Pancreas (tissue), 10 donors: ENCODE data around the gene IGF2. TPM values are rescaled to one million over a fixed set of nuclear protein-coding genes. Genes with fewer than 3 reads are reported as not detected.

Experiments used
- ATAC-seq, 4 donors: fragments of 200-7000 bp; cut with Tn5 transposase; one replicate each; pipeline versions ENCODE4 v1.8.0 to v1.9.1; 2020; ENCODE audit warnings: mild to moderate bottlenecking in 4 of 4, moderate library complexity in 4 of 4
- DNase-seq, 6 donors: peaks; one replicate each; pipeline ENCODE4 v3.0.0-alpha.2; 2020
- FAIRE-seq: peaks from 2 replicates; lab custom pipeline; 2012; peaks lifted over from hg19 to GRCh38; lab: Jason Lieb, UNC
- H3K27ac ChIP-seq, 4 donors: fragments of 200-600 bp; sonication (generic); 1 replicate in 3 of 4; 2 replicates in 1 of 4; pipeline versions ENCODE4 v1.5.0 to v1.8.0; 2020
- H3K27me3 ChIP-seq, 4 donors: fragments of 200-600 bp; one replicate each; pipeline ENCODE4 v1.8.0; 2021
- H3K36me3 ChIP-seq, 3 donors: fragments of 200-600 bp; sonication (generic) in 1 of 3; one replicate each; pipeline versions ENCODE4 v1.5.0 to v1.8.0; 2020 to 2021
- H3K4me1 ChIP-seq, 3 donors: fragments of 200-600 bp; one replicate each; pipeline ENCODE4 v1.8.0; 2021
- H3K4me3 ChIP-seq, 4 donors: fragments of 200-600 bp; sonication (generic) in 2 of 4; one replicate each; pipeline versions ENCODE4 v1.5.0 to v1.8.0; 2020 to 2021
- H3K9me3 ChIP-seq, 4 donors: fragments of 200-600 bp; one replicate each; pipeline ENCODE4 v1.8.0; 2021
- CTCF ChIP-seq, 4 donors: fragments of 200-600 bp; sonication (generic) in 3 of 4; IDR thresholded peaks; one replicate each; pipeline versions ENCODE4 v1.5.0 to v1.8.0; 2021; ENCODE audit warnings: antibody characterized with exemption in 4 of 4
- WGBS, 2 donors: extraction: QIAGEN DNeasy Blood & Tissue Kit; methylation state at CpG; one replicate each; pipeline ENCODE4 v1.1.7; 2013; 5-methylcytosine and 5-hydroxymethylcytosine counted together
- intact Hi-C, 3 donors: fragments of 100-400 bp; cut with DNase I; formaldehyde crosslinking; loops; one replicate each; pipeline versions ENCODE4 v1.11.1 to v1.14.2; 2022
- polyA plus RNA-seq, 2 donors: library from polyadenylated mRNA; stranded (reverse); fragments of 200-250 nt; gene quantifications; one replicate each; pipeline ENCODE4 v1.2.3, GENCODE V29; 2013
- total RNA-seq, 6 donors: library from RNA; stranded (reverse); fragmentation: NEBNext Ultra II Directional in 4 of 6; extraction: Animal tissue kit (Norgen Biotek cat#: 25700) in 4 of 6; gene quantifications; one replicate each; pipeline versions ENCODE4 v1.2.1 to v1.2.4, GENCODE V29; 2021 to 2023
- donor health status: healthy with polysubstance abuse.
- donor health status: DM: no; HTN: no; CAD: no; lungs with moderate emphysema.
- donor health status: DM: no; HTN: no; CAD: no.
- donor health status: control.
- donor health status: control.
- donor health status: Bipolar disorder and iron deficiency.
- donor health status: DM: yes; HTN: yes; CAD: no.
- donor health status: DM: no; HTN: no; CAD: no.
- donor health status: DM: no; HTN: no; CAD: no.
- donor health status: DM: yes; HTN: yes; CAD: no.

IGF2 gene
- total and polyA plus RNA-seq, 8 donors: 6.0 to 99.9 (median 21.5) TPM

DNA sequence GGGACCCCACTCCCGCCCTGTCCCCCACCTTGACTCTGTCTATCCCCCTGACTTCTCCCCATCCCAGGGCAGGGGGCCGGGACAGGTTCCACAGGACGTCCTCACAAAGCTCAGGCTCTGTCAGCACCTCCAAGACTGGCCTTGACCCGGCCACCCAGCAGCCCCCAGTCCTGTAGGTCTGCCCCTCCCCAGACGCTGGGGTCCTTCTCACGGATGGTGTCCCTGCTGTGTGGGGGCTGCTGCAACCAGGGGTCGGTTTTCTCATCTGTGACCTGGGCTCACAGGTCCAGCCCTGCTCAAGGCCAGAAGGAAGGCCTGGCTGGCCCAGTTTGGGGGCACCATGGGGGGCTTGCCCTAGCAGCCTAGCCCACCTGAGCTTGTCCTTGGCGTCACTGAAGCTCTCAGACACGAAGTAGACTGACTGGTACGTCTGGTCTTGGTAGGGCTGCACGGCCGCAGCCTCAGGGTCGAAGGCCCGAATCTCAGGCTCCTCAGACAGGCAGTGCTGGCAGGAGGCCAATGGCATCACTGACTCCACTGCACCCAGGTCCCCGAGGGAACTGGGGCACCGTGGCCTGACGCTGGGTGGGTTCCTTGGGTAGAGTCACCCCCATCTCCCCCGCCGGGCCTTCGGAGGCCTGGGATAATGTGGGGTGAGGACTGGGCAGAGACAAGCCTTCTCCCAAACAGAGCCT lies 25.8 kb upstream of the IGF2 start:
- H3K36me3 ChIP-seq: no peaks in the 10 kb centered on the region
- DNase-seq (peak in 1 of 6 donors; percentile 81), ATAC-seq (no peak), FAIRE-seq (no peak)
- TF ChIP-seq CTCF (IDR thresholded peaks at IDR 0.05): no peak
- H3K4me3 ChIP-seq: no peak overlapping the region
- no peaks in the 10 kb centered on the region for H3K27me3 ChIP-seq
- 45 to 48% methylated on average over 20 of the region's 20 CpGs for WGBS, 2 donors
- intact Hi-C loops: no loop called here
- H3K27ac ChIP-seq: no peak overlapping the region
- H3K4me1 ChIP-seq: peaks cover 0 to 4% (median 0%) of the 10 kb centered on the region in 3 donors
- H3K9me3 ChIP-seq: no peaks in the 10 kb centered on the region

DNA sequence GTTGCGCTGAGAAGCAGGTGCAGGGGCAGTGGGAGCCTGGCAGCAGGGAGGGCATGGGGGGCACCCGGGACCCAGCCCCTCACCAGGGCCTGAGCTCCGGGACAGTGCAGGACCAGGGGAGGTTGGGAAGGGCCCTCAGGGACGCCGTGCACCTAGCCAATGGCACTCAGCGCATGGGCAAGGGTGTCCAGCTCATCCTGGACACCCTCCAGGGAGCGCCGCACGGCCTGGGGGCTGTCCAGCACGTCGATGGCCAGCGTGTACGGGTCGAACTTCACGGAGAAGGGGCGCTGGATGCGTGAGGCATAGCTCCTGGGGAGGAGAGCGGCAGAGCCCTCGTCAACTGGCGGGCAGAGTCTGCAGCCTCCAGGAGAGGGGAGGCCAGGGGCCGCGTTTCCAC lies 24.9 kb upstream of the IGF2 start:
- no peaks in the 10 kb centered on the region for H3K27me3 ChIP-seq
- no peak overlapping the region for H3K27ac ChIP-seq
- no peaks in the 10 kb centered on the region for H3K36me3 ChIP-seq
- TF ChIP-seq CTCF (IDR thresholded peaks at IDR 0.05): no peak
- WGBS, 2 donors: 64 to 82% methylated on average over 22 of the region's 22 CpGs
- no peak overlapping the region for H3K4me3 ChIP-seq
- H3K9me3 ChIP-seq: no peaks in the 10 kb centered on the region
- intact Hi-C loops: no loop called here
- no peak for ATAC-seq
- H3K4me1 ChIP-seq: peaks cover 0 to 4% (median 0%) of the 10 kb centered on the region in 3 donors
- peak in 1 of 6 donors; percentile 75 for DNase-seq
- no peak for FAIRE-seq

GRCh38 chr11:2163428-2163978 lies 24.3 kb upstream of the IGF2 start:
- FAIRE-seq (no peak), ATAC-seq (no peak), DNase-seq (no peak)
- no peak for TF ChIP-seq CTCF (IDR thresholded peaks at IDR 0.05)
- no peaks in the 10 kb centered on the region for H3K36me3 ChIP-seq
- peaks cover 0 to 4% (median 0%) of the 10 kb centered on the region in 3 donors for H3K4me1 ChIP-seq
- no peaks in the 10 kb centered on the region for H3K27me3 ChIP-seq
- WGBS, 2 donors: 60 to 69% methylated on average over 12 of the region's 12 CpGs
- intact Hi-C loops: no loop called here
- H3K9me3 ChIP-seq: no peaks in the 10 kb centered on the region
- no peak overlapping the region for H3K4me3 ChIP-seq
- no peak overlapping the region for H3K27ac ChIP-seq

- FAIRE-seq: no peak
Observed at GRCh38 chr11:2160736-2161259, 21.6 kb upstream of the IGF2 start, which contains the start of gene INS. TSS of gene INS (minus strand) at chr11:2161209. CDS start at chr11:2160971, 238 bp downstream.

More at GRCh38 chr11:2160736-2161259, 21.6 kb upstream of the IGF2 start, which contains the start of gene INS:
- intact Hi-C loops: no loop called here
- no peak for TF ChIP-seq CTCF (IDR thresholded peaks at IDR 0.05)
- ATAC-seq (peak in 2 of 4 donors; percentile 3 to 17), DNase-seq (no peak)
- H3K27ac ChIP-seq: no peak within 1 kb of the TSS
- H3K4me1 ChIP-seq: no peaks in the 10 kb centered on the region
- H3K36me3 ChIP-seq: no peaks in the 10 kb centered on the region
- no peaks in the 10 kb centered on the region for H3K27me3 ChIP-seq
- WGBS, 2 donors: 49% methylated on average over 13 of the region's 13 CpGs
- no peaks in the 10 kb centered on the region for H3K9me3 ChIP-seq
- no peak within 1 kb of the TSS for H3K4me3 ChIP-seq
